Fibroblast of skin of left quadriceps (primary cell): ENCODE results near the gene EPM2AIP1.
"Not testable (repeated sequence)": the region's sequence is repeated elsewhere in the genome, so short reads cannot be mapped to it uniquely, and the experiment has no call there.

Source experiments
- DNase-seq, 2 experiments: peaks; one replicate each; pipeline ENCODE4 v3.0.0-alpha.2; 2013; ENCODE audit warnings: low read depth in 2 of 2

Gene EPM2AIP1

GRCh38 chr3:36954452-36955134 is 38.3 kb downstream of the EPM2AIP1 start:
- no peak for DNase-seq

GRCh38 chr3:36947814-36948213 is 45.1 kb downstream of the EPM2AIP1 start:
- not testable (repeated sequence) for DNase-seq

DNA sequence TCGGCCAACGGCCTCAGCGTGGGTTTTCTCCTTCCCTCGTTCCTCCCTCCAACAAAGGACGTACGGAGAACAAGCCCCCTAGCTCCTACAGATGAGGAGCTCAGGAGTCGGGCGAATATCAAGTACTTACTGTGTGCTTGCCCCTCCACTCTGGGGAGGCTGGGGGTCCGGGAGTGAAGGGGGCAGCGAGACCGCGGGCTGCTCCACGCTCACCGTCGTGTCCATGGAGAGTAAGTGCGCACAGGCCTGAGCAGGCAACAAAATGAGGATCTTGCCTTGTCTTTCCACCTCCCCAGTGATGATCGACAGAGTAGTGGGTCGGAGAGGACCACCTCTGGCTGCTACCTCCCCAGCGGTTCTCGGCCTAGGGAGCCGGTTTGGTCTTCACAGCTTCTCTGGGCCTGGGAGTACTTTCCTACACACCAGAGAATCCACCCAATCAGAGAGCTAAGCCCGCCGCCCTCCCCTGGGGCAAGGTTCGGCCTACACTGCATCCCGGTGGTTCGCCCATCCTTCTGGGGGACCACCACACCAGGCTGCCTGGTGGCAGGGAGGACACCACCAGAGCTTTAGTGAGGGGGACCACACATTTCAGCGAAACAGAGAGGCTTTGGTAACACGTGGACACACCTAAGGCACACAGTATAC is 47.5 kb downstream of the EPM2AIP1 start:
- no peak for DNase-seq

DNA sequence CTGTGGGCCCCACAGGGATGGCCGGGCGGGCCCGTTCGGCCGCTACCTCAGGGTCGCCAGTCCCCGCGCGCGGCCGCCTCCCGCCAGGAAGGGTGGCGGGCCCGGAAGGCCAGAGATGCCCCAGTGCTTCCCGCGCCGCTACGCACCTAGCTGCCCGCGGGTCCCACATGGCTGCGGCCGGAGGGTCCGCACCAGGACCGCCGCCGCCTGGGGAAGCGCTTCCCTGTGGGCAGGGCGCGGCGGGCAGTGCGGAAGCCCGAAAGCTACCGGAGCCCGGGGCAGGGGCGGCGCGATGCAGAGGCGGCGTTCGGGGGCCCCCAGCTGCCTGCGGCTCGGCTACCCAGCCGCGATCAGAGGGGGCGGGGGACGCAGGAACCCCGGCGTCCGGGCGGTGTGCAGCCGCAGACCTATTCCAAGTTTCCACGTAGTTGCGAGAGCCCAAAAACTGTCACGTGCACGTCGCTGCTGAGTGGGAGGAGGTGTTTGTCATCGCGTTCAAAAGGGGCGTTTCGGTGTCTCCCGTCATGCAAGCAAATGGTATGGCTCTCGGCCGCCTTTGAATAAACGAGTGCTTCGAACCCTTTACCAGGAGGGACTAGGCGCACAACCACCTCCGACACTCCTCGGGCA is 48.2 kb downstream of the EPM2AIP1 start, which contains the start of gene TRANK1:
Gene TRANK1, minus strand, starts transcription at position 414 of the 630 bp plus-strand sequence. Its CDS starts 245 bp downstream, at position 169.
- DNase-seq, result no peak

- peak in 1 of 2 experiments; percentile 24 for DNase-seq
These were observed 48.8 kb downstream of the EPM2AIP1 start for GRCh38 chr3:36944012-36944640.

DNA sequence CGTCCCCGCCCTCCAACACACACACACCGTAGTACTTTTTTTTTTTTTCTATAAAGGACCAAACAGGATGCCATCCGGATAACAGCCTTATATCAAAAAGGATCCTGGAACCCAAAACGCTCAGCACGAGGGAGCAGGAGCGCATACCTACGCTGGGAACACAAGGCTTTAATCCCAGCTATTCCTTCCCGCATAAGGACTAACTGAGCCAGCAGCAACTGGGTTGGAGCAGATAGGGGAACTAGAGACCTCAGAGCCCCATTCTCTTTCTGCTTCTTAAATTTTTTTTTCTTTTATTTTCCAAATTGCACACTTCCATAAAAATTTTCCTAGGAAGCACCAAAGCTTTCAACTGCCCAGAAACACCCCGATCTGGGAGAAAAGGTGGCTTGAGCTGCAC is 49.3 kb downstream of the EPM2AIP1 start:
- no peak for DNase-seq

DNA sequence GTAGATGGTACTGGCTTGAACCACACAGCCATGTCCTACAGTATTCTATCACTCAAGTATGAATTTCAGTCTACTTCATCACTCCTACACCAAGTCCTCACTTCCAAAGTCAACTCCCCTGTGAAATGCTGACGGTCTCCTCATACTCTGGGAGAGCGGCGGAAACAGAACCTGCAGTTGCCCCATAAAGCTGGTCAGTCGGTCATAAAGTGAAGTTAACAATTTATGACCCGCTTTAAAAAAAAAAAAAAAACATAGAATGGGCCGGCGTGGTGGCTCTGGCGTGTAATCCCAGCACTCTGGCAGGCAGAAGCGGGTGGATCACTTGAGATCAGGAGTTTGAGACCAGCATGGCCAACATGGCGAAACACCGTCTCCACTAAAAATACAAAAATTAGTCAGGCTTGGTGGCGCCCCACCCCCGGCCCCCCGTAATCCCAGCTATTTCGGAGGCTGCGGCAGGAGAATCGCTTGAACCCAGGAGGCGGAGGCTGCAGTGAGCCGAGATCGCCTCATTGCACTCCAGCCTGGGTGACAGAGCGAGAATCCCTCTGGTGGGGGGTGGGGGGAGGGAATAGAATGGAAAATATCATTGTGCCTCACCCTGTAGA is 50.2 kb downstream of the EPM2AIP1 start:
- DNase-seq, result no peak

- no peak for DNase-seq
These were observed 51.3 kb downstream of the EPM2AIP1 start for GRCh38 chr3:36941658-36942057.

DNA sequence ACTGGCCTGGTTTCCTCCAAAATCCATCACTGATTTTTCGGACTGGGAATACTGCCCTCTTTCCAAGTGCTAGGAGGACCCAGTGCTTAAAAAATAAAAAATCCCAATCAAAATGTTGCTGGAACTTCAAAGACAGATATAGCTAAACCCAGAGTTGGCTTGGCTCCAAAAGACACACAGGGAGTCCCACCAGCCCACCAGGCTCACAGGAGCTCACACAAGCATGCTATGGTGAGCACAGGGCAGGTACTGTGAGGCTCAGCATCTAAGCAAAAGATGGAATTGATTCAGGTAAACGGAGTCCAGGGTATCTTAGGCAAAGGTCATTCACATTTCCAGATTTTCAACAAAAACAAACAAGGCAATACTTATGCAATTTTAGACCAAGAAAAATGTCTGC is 51.8 kb downstream of the EPM2AIP1 start:
- DNase-seq, result no peak

GRCh38 chr3:36937492-36937891 is 55.4 kb downstream of the EPM2AIP1 start:
- no peak for DNase-seq
